HG03095 (cell line): Measurements from ENCODE around the gene CTSS.
A peak's percentile ranks its signal among the peaks of the same experiment; 100 is the strongest.

ENCODE experiments used
- ATAC-seq: cut with Tn5 transposase; IDR thresholded peaks from one replicate; pipeline ENCODE4 v1.9.1; 2021; ENCODE audit warnings: moderate library complexity; ENCODE audit not compliant: unreplicated experiment

CTSS gene

DNA sequence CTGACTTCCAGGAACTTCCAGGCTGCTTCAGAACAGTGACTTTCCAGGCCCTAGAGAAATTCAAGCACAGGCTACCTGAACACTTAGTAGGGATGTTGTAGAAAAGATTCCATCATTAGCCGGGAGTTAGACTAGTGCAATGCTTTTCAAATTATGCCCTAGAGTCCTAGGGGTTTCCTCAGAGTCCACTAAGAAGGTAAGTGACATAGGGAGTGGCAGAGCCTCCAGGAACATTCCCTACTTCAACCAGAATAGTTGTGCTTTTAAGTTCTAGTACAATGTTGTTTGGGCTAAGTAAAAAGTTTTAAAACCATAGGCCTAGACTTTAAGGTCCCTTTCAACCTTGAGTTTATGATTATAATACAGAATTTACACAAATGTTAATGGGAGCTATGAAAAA is 59.5 kb downstream of the CTSS start:
- no peak for ATAC-seq

DNA sequence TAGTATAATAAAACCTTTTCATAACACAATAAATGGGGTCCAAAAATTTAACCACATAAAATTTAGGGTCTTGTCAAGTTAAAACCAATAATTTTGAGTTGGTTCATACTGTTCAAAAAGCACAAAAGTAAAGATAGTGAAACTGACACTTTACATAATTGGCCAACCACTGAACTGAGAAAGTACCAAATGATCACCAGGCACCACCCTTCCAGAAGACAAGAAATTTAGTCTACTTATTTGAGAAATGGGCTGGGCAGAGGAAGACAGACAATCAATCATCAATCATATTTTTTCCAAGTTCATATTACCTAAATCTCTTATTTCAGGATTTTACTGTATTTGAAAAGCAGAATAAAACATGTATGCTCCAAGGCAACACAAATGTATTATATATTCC is 62.2 kb downstream of the CTSS start:
- no peak for ATAC-seq

DNA sequence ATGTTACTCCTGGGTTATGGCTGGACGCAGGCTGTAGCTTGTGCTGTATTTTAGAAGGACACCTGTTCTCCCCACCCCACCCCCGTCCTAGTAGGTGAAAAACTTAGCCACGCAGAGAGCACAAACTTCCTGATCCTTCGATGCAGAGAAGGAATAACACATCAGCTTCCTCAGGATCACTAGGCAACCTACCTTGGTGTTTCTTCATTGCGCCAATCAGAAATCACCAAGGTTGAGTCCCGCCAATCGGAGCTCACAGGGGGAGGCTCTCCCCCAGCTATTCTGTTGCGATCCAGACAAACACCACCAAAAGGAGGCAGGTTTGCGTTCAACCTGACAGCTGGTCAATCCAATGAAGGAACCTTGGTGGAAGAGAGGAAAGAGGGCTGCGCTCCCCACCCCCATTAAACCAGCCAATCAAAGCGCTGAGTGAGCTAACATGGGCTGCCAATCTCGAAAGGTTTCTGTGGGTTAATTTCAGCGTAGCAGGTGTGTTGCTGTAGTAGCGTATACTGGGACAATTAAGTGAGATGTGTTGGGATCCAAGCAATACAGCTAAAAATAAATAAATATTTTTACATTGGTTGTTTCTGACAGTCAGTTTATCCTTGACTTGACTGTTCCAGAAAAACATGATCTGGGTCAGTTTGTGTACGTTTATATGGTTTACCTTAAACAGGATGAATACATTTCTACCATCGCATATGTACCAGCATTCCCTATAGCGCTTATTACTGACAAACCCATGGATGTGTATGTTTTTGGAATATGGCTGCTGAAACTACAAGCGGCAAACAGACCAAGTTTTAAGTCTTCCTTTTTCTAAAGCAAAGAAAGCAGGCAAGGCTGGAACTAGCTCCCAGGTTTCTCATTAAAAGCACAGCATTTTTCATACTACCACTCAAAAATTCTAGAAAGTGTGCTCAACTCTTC is 68.3 kb downstream of the CTSS start, which contains the start of gene GOLPH3L:
Gene GOLPH3L, minus strand, starts transcription at position 160 of the 933 bp plus-strand sequence. CDS start 2,316 bp downstream, outside the sequence.
- ATAC-seq = peak; percentile 97

DNA sequence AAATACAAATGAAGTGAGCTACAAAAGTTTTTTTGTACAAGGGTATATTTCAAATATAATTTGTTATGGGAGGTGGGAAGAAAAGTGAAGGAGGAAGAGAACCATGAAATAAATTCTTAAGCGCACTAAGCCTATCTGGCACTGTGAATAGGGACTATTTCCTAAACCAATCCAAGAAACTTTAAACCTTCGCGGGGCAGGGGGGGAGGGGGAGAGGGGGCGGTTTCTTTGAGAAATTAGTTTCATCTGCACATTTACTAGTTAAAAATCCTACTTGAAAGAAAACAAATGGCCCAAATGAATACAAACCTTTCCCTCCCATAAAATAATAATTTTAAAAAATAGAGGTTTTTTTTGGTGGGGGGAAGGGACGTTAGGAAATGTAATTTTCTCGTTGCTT is 69.0 kb downstream of the CTSS start:
- ATAC-seq = no peak

DNA sequence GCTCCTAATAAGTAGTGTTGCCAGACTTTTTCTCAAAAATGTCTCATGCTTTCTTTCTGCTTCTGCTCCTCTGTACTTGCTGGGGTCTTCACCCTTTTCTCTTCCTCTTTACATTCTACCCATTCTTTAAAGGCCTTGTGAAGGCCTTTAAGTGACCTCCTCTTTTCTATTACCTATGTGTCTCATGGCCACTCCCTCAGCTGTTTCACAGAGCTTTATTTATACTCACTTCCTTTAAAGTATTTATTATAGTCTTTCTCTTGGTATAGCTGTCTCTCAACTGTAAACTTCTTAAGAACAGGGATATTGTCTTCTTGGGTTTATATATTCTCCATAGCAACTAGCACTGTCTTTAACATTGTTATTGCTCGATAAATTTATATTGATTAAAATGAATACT is 69.4 kb downstream of the CTSS start:
- no peak for ATAC-seq

DNA sequence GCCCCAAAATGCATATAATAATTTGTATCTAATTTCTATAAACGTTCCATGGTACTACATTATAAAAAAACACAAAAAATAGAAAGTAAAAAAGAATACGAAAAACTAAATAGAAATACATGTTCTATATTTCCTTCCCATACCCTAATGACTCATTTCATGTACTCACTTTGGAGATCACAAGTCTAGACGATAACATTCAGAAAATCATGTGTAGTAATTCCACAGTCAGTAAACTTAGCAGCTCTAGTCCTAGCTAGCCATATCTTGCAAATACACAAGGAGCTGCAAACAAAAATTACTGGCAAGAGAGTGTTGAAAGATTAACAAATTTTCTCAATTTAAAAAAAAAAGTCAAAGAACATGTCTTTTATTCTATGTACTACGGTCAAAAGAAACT is 70.0 kb downstream of the CTSS start:
- no peak for ATAC-seq

DNA sequence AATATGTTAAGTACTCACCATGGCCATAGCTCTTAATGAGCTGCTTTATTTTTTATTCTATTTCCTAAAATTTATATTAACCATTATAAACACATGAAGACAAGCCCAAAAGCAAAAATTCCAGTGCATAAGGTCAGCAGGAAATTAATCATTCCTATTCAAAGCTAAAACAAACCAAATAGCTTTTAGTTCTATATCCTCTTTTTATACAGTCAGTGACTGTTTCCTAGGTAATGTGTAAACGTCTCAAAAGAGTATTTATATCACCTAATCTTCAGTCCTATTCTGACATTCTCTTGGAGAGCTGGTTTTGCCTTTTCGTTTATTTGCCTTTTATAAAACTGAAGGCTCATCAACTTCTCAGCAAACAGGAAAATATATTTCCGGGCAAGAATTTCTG is 72.9 kb downstream of the CTSS start:
- no peak for ATAC-seq

DNA sequence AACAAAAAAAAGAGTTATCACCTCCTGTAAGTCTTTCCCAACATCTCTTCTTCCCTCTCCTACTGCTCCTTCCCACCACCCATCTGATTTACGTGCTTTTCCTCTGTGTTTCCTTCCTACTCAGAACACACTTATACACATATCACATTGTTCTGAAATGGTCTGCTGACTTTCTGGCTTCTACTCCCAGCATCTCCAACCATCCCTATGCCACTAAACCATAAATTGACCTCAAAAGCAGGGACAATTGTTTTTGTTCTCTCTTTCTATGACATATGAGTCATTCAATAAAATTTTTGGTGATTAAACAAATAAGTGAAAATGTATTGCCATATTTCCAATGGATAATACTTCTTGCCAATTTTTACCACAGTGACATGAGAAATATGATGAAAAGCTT is 76.8 kb downstream of the CTSS start:
- ATAC-seq = no peak

DNA sequence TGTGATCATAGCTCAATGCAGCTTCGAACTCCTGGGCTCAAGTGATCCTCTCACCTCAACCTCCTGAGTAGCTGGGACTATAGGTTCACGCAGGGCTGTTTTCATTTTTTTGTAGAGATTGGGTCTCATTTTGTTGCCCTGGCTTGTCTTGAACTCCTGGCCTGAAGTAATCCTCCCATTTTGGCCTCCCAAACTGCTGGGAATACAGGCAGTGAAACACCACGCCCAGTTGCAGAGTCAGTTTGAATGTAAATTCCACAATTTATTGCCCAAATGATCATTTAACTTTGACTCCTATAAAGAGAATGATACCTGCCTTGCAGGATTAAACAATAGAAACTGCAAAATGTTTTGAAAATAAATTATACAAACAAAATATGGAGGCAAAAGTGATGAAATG is 79.3 kb downstream of the CTSS start:
- ATAC-seq = no peak

DNA sequence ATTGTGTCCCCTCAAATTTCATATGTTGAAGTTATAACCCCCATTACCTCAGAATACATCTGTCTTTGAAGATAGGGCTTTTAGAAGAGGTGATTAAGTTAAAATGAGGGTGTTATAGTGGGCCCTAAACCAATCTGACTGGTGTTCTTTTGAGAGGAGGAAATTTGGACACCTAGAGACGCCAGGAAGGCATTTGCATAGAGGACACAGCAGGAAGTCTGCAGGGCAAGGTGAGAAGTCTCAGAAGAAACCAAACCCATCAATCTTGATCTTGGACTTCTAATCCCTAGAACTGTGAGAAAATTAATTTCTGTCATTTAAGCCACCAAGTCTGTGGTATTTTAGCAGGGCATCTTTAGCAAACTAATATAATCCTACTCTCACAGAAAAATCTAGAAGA is 81.7 kb downstream of the CTSS start:
- ATAC-seq = no peak
